WI38 (cell line): ENCODE measurements around the gene SLC22A1.

Source experiments
- H3K4me3 ChIP-seq: 2 replicates; pipeline ENCODE4 v1.5.1; 2011; ENCODE audit warnings: low read depth, mild to moderate bottlenecking, control low read depth, low read length
- TF ChIP-seq, protein P1 (sequence below): IDR thresholded peaks from 2 replicates; pipeline ENCODE4 v1.5.1; 2012; ENCODE audit warnings: low read depth, mild to moderate bottlenecking, control low read depth, low read length

Gene SLC22A1

DNA sequence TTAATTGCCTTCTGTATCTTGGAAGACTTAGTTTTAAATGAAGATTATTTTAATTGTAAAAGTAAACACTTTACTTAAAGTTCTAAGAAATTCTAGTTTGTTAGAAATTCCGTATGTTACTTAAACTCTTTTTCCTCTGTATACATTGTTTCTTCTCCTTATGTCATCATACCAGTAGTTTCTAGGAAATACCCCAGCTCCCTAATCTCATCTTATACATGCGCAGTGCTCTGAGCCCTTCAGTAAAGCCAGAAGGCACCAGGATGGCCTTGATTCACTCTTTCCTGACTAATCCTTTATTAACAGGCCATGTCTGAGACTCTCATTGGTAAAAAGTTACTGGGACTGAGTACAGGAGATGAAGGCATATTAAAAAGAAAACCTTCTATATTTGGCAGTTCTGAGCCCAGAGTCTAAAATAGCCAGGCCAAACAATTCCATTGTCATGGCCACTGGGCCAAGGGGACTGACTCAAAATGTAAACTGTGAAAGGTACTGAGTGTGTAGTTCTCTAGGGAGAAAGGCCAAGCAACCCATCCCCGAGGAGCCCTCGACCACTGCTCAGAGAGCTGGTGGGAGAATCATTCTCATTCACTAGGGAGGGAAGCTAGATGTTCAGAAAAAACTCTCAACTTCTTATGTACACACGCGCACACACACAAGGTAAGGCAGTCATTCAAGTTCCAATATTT is 25.0 kb downstream of the SLC22A1 start:
- H3K4me3 ChIP-seq = no peak overlapping the region
- TF ChIP-seq, protein P1, sequence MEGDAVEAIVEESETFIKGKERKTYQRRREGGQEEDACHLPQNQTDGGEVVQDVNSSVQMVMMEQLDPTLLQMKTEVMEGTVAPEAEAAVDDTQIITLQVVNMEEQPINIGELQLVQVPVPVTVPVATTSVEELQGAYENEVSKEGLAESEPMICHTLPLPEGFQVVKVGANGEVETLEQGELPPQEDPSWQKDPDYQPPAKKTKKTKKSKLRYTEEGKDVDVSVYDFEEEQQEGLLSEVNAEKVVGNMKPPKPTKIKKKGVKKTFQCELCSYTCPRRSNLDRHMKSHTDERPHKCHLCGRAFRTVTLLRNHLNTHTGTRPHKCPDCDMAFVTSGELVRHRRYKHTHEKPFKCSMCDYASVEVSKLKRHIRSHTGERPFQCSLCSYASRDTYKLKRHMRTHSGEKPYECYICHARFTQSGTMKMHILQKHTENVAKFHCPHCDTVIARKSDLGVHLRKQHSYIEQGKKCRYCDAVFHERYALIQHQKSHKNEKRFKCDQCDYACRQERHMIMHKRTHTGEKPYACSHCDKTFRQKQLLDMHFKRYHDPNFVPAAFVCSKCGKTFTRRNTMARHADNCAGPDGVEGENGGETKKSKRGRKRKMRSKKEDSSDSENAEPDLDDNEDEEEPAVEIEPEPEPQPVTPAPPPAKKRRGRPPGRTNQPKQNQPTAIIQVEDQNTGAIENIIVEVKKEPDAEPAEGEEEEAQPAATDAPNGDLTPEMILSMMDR = no peak

- H3K4me3 ChIP-seq = no peak overlapping the region
- TF ChIP-seq, protein P1 = no peak
These were observed 25.5 kb downstream of the SLC22A1 start for GRCh38 chr6:160147146-160147536.

- TF ChIP-seq, protein P1 = no peak
- no peak overlapping the region for H3K4me3 ChIP-seq
These were observed 32.9 kb downstream of the SLC22A1 start for GRCh38 chr6:160154471-160154870.

- H3K4me3 ChIP-seq = no peak overlapping the region
- TF ChIP-seq, protein P1 = no peak
These were observed 35.2 kb downstream of the SLC22A1 start for GRCh38 chr6:160156842-160157241.

DNA sequence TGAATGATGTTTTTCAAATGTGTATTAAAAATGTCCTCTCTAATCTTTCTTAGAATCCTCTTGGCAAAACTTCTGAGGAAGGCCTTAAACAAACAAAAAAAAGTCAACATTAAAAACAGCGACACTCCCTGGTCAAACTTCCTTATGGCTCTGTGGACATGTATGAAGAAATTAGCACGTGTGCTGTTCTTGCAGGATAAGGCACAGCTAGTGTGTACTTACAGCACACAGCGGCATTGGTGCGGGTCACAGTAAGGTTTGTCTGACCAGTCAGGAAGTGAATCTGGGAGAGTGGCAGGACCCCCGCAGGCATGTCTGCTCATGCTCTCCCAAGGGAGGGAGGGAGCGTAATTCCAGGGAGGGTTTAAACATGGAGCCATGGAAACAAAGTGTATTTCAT is 38.8 kb downstream of the SLC22A1 start:
- TF ChIP-seq, protein P1 = no peak
- H3K4me3 ChIP-seq = no peak overlapping the region

DNA sequence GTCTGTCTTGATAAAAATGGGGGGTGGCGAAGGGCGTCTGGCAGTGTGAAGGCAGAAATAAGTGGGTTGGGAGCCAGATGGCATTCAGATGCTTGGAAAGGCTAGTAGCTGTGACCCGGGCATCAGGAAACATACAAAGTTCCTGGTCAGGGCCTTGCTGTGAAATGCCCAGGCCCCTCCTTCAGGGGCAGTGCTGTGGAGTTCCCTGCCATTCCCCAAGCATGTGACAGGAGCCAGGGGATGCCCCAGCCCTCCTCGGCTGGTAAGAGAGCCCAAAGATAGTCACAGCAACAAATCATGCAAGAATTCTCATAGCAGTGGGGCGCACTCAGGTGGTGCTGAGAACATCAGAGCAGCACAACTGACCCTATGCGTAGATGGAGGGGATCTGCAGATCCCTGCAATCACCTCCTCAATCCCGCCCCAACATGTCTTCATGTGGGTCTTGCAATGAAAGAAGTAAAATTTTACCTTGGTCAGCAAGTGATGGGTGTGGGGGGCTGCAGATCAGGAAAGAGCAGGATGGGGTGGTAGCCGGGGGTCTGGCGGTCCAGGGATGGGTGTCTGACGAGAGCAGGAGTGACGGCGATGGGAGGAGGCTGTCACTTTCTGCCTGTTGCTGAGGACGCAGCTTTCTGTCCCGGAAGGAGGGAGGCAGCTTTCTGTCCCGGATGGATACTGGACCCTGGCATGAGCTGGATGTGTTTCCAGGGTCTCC is 39.5 kb downstream of the SLC22A1 start:
- TF ChIP-seq, protein P1 = no peak
- no peak overlapping the region for H3K4me3 ChIP-seq

DNA sequence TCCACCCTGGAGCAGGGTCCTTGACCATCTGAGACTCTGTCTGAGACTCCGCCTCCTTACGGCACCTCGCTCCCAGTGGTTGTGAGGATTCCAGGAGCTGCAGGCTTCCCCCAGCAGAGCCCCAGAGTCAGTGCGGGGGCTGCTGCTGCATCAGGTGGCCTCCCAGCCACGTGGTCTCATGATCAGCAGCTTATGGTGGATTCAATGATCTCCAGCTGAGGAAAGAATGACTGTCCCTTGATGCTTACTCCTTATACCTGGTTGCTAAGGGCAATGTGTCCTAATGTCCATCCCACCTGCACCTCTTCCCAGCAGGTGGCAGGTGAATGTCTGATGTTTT is 40.0 kb downstream of the SLC22A1 start:
- TF ChIP-seq, protein P1 = no peak
- H3K4me3 ChIP-seq = no peak overlapping the region
